ENCODE results near the gene ATM. TPM values are rescaled to one million over a fixed set of nuclear protein-coding genes. Genes with fewer than 3 reads are reported as not detected.
"Not testable (repeated sequence)": the region's sequence is repeated elsewhere in the genome, so short reads cannot be mapped to it uniquely, and the experiment has no call there.

ATM gene
- total and polyA plus RNA-seq, 8 donors = 3.1 to 518 (median 117) TPM

DNA sequence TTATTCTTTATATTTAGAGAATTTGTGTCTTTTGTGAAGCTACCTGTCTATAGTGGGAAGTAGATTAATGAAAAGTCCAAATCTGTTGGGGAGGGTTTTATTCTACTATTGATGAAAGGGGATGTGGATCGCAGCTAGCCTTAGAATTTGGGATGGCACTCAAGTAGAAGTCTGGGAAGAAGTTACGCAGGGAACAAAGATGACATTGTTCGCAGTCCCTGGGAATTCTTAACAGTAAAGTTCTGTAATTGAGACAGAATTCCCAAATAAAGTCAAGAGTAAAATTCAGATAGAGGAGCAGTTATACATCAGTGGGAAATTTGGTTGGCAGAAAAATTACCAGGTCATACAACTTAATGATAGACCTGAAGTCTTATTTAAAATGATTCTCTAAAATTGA, 64.1 kb downstream of the ATM start:
- TF ChIP-seq, protein P1, sequence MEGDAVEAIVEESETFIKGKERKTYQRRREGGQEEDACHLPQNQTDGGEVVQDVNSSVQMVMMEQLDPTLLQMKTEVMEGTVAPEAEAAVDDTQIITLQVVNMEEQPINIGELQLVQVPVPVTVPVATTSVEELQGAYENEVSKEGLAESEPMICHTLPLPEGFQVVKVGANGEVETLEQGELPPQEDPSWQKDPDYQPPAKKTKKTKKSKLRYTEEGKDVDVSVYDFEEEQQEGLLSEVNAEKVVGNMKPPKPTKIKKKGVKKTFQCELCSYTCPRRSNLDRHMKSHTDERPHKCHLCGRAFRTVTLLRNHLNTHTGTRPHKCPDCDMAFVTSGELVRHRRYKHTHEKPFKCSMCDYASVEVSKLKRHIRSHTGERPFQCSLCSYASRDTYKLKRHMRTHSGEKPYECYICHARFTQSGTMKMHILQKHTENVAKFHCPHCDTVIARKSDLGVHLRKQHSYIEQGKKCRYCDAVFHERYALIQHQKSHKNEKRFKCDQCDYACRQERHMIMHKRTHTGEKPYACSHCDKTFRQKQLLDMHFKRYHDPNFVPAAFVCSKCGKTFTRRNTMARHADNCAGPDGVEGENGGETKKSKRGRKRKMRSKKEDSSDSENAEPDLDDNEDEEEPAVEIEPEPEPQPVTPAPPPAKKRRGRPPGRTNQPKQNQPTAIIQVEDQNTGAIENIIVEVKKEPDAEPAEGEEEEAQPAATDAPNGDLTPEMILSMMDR (IDR thresholded peaks at IDR 0.05) = no peak
- TF ChIP-seq POLR2AphosphoS5 (IDR thresholded peaks at IDR 0.05) = no peak
- TF ChIP-seq EP300 (IDR thresholded peaks at IDR 0.05) = no peak
- no peak for TF ChIP-seq POLR2A (IDR thresholded peaks at IDR 0.05)
- Histone ChIP-seq H3K9me3 (no peaks in the 10 kb centered on the region), H3K36me3 (peaks cover 12 to 100% (median 92%) of the 10 kb centered on the region in 4 donors), H3K4me3 (no peak overlapping the region), H3K27ac (no peak overlapping the region), H3K27me3 (no peaks in the 10 kb centered on the region), H3K4me1 (no peaks in the 10 kb centered on the region)
- DNase-seq = no peak
- intact Hi-C loops (cut with DNase I; ENCODE audit: low total_unique reads) = no loop called here
- 96 to 100% (median 99%) methylated on average over 3 of the region's 3 CpGs for WGBS, 5 donors

GRCh38 chr11:108289066-108289465, 66.2 kb downstream of the ATM start:
- intact Hi-C loops (cut with DNase I; ENCODE audit: low total_unique reads); H3K4me1 ChIP-seq; H3K4me3 ChIP-seq; H3K27ac ChIP-seq; H3K27me3 ChIP-seq; DNase-seq; H3K9me3 ChIP-seq: not testable (repeated sequence)
- H3K36me3 ChIP-seq = peaks cover 12 to 96% (median 89%) of the 10 kb centered on the region in 4 donors

- H3K36me3 ChIP-seq = peaks cover 12 to 96% (median 89%) of the 10 kb centered on the region in 4 donors
- no peaks in the 10 kb centered on the region for H3K4me1 ChIP-seq
- no peak for DNase-seq
- TF ChIP-seq POLR2A (IDR thresholded peaks at IDR 0.05) (no peak), POLR2AphosphoS5 (IDR thresholded peaks at IDR 0.05) (no peak), EP300 (IDR thresholded peaks at IDR 0.05) (no peak)
- TF ChIP-seq, protein P1 (IDR thresholded peaks at IDR 0.05) = no peak
- no peak overlapping the region for H3K27ac ChIP-seq
- no peak overlapping the region for H3K4me3 ChIP-seq
- no peaks in the 10 kb centered on the region for H3K27me3 ChIP-seq
- intact Hi-C loops (cut with DNase I; ENCODE audit: low total_unique reads) = no loop called here
- no peaks in the 10 kb centered on the region for H3K9me3 ChIP-seq
- WGBS, 5 donors = 88 to 93% (median 90%) methylated on average over 6 of the region's 6 CpGs
Observed at GRCh38 chr11:108289699-108290098, 66.8 kb downstream of the ATM start.

DNA sequence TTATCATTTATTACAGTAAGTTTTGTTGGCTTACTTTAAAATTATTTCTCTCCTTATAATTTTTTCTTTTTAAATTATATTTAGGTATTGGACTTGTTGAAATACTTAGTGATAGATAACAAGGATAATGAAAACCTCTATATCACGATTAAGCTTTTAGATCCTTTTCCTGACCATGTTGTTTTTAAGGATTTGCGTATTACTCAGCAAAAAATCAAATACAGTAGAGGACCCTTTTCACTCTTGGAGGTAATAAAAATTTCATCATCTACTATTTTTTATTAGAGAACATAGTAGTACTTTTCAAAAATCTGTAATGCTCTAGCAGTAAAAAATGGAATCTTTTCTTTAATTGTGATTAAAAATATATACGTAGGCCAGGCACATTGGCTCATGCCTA, 70.4 kb downstream of the ATM start:
- no peak for DNase-seq
- Histone ChIP-seq H3K9me3 (no peaks in the 10 kb centered on the region), H3K27ac (no peak overlapping the region), H3K4me1 (no peaks in the 10 kb centered on the region), H3K27me3 (no peaks in the 10 kb centered on the region), H3K4me3 (no peak overlapping the region), H3K36me3 (peaks cover 16 to 96% (median 92%) of the 10 kb centered on the region in 4 donors)
- 95 to 96% (median 96%) methylated on average over 3 of the region's 3 CpGs for WGBS, 5 donors
- TF ChIP-seq, protein P1 (IDR thresholded peaks at IDR 0.05) = no peak
- TF ChIP-seq POLR2A (IDR thresholded peaks at IDR 0.05) (no peak), POLR2AphosphoS5 (IDR thresholded peaks at IDR 0.05) (no peak)
- intact Hi-C loops (cut with DNase I; ENCODE audit: low total_unique reads) = no loop called here

DNA sequence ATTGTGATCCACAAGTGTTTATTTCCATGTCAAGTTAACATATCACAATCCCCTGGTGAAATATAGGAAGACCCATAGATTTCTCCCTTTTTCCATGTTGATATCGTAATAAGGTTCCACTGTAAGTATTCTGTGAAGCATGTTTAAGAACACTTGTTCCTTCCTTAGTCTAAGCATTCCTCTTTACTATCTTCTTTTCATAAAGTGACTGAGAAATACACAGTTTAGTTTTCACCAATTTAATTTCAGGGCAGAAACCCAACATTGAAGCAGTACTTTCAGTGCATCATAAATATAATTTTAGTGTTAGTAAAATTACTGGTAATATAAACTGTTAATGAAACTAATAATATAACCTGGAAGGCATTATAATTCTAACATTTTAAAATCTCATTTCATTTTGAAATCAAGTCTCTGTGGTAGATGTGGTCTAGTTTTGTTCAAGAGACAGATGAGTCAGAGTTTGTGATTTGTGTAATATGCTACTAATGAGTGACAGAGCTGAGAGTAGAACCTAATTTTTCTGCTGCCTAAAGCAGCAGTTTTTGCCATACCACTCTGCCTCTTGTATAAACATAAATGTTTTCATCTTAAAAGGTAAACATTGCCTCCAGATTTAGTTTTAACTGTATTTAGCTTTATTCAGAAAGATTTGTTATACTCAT, 79.4 kb downstream of the ATM start:
- H3K4me1 ChIP-seq = peaks cover 0 to 7% (median 0%) of the 10 kb centered on the region in 4 donors
- WGBS, 5 donors = 81 to 93% (median 83%) methylated on average over 1 of the region's 1 CpG
- H3K9me3 ChIP-seq = no peaks in the 10 kb centered on the region
- TF ChIP-seq POLR2A (IDR thresholded peaks at IDR 0.05) (no peak), EP300 (IDR thresholded peaks at IDR 0.05) (no peak), POLR2AphosphoS5 (IDR thresholded peaks at IDR 0.05) (no peak)
- TF ChIP-seq, protein P1 (IDR thresholded peaks at IDR 0.05) = no peak
- no peaks in the 10 kb centered on the region for H3K27me3 ChIP-seq
- H3K27ac ChIP-seq = no peak overlapping the region
- no peak overlapping the region for H3K4me3 ChIP-seq
- no peak for DNase-seq
- intact Hi-C loops (cut with DNase I; ENCODE audit: low total_unique reads) = no loop called here
- H3K36me3 ChIP-seq = peaks cover 18 to 98% (median 90%) of the 10 kb centered on the region in 4 donors
